Stimulated activated CD4-positive, alpha-beta T cell treated with anti-CD3 and anti-CD28 coated beads, Interleukin-1b, Interleukin-23, amount 100 ng/mL, for 1 hour (primary cell): ENCODE measurements around the gene NECAB3.

Source experiments
- DNase-seq, 2 donors: peaks; one replicate each; pipeline ENCODE4 v3.0.0-alpha.2; 2020; ENCODE audit warnings: low read depth in 2 of 2

The NECAB3 gene

GRCh38 chr20:33621717-33622400 is 52.4 kb downstream of the NECAB3 start:
- DNase-seq: no peak

GRCh38 chr20:33612001-33612400 is 62.2 kb downstream of the NECAB3 start:
- no peak for DNase-seq

GRCh38 chr20:33611106-33611505 is 63.1 kb downstream of the NECAB3 start:
- DNase-seq: no peak

- no peak for DNase-seq
Observed at GRCh38 chr20:33609504-33609903, 64.7 kb downstream of the NECAB3 start.
